ENCODE data around the gene IKZF1.
A peak's percentile ranks its signal among the peaks of the same experiment; 100 is the strongest.

Gene IKZF1

GRCh38 chr7:50351267-50351666, 46.8 kb downstream of the IKZF1 start:
- DNase-seq (ENCODE audit: extremely low read depth in 1 of 2, low read depth in 1 of 2), result no peak

- DNase-seq (ENCODE audit: extremely low read depth in 1 of 2, low read depth in 1 of 2), result no peak
These were observed 47.8 kb downstream of the IKZF1 start for GRCh38 chr7:50352282-50352681.

- DNase-seq (ENCODE audit: extremely low read depth in 1 of 2, low read depth in 1 of 2), result no peak
These were observed 48.2 kb downstream of the IKZF1 start for GRCh38 chr7:50352751-50353150.

- no peak for DNase-seq (ENCODE audit: extremely low read depth in 1 of 2, low read depth in 1 of 2)
These were observed 48.7 kb downstream of the IKZF1 start for GRCh38 chr7:50353201-50353600.

GRCh38 chr7:50353894-50354595, 49.5 kb downstream of the IKZF1 start:
- no peak for DNase-seq (ENCODE audit: extremely low read depth in 1 of 2, low read depth in 1 of 2)

- DNase-seq (ENCODE audit: extremely low read depth in 1 of 2, low read depth in 1 of 2), result no peak
These were observed 51.3 kb downstream of the IKZF1 start for GRCh38 chr7:50355817-50356178.

- DNase-seq (ENCODE audit: extremely low read depth in 1 of 2, low read depth in 1 of 2), result no peak
These were observed 51.9 kb downstream of the IKZF1 start for GRCh38 chr7:50356212-50356944.

GRCh38 chr7:50356945-50357268, 52.4 kb downstream of the IKZF1 start:
- DNase-seq (ENCODE audit: extremely low read depth in 1 of 2, low read depth in 1 of 2), result no peak

GRCh38 chr7:50357426-50357825, 52.9 kb downstream of the IKZF1 start:
- no peak for DNase-seq (ENCODE audit: extremely low read depth in 1 of 2, low read depth in 1 of 2)

GRCh38 chr7:50358041-50358705, 53.7 kb downstream of the IKZF1 start:
- no peak for DNase-seq (ENCODE audit: extremely low read depth in 1 of 2, low read depth in 1 of 2)

GRCh38 chr7:50358779-50359178, 54.3 kb downstream of the IKZF1 start:
- no peak for DNase-seq (ENCODE audit: extremely low read depth in 1 of 2, low read depth in 1 of 2)

GRCh38 chr7:50359258-50359994, 54.9 kb downstream of the IKZF1 start:
- no peak for DNase-seq (ENCODE audit: extremely low read depth in 1 of 2, low read depth in 1 of 2)

GRCh38 chr7:50359995-50360925, 55.7 kb downstream of the IKZF1 start:
- peak; percentile 60 to 73 for DNase-seq (ENCODE audit: extremely low read depth in 1 of 2, low read depth in 1 of 2)

- no peak for DNase-seq (ENCODE audit: extremely low read depth in 1 of 2, low read depth in 1 of 2)
These were observed 57.6 kb downstream of the IKZF1 start for GRCh38 chr7:50362142-50362541.

- peak in 1 of 2 donors; percentile 30 for DNase-seq (ENCODE audit: extremely low read depth in 1 of 2, low read depth in 1 of 2)
These were observed 58.3 kb downstream of the IKZF1 start for GRCh38 chr7:50362712-50363282.

- no peak for DNase-seq (ENCODE audit: extremely low read depth in 1 of 2, low read depth in 1 of 2)
These were observed 59.0 kb downstream of the IKZF1 start for GRCh38 chr7:50363327-50364060.

GRCh38 chr7:50364645-50365044, 60.1 kb downstream of the IKZF1 start:
- DNase-seq (ENCODE audit: extremely low read depth in 1 of 2, low read depth in 1 of 2), result no peak

- no peak for DNase-seq (ENCODE audit: extremely low read depth in 1 of 2, low read depth in 1 of 2)
These were observed 61.8 kb downstream of the IKZF1 start for GRCh38 chr7:50366311-50366710.

GRCh38 chr7:50367100-50367499, 62.6 kb downstream of the IKZF1 start:
- no peak for DNase-seq (ENCODE audit: extremely low read depth in 1 of 2, low read depth in 1 of 2)

All from activated CD8-positive, alpha-beta memory T cell treated with anti-CD3 and anti-CD28 coated beads for 1 hour (primary cell).